Pericardium fibroblast (primary cell): ENCODE data around the gene DMAC2. TPM values are rescaled to one million over a fixed set of nuclear protein-coding genes. Genes with fewer than 3 reads are reported as not detected.

Source experiments
- total RNA-seq: library from RNA; depleted of rRNA; stranded (reverse); fragments of >200 nt; gene quantifications from 2 replicates; pipeline ENCODE4 v1.2.3, GENCODE V29; 2015

Gene DMAC2
- 33.1 and 50.9 TPM in 2 replicates for total RNA-seq

GRCh38 chr19:41439441-41440222, at the start of gene DMAC2:
Gene DMAC2, minus strand, starts transcription at chr19:41439912. Its CDS starts 13 bp downstream, at chr19:41439899.

DNA sequence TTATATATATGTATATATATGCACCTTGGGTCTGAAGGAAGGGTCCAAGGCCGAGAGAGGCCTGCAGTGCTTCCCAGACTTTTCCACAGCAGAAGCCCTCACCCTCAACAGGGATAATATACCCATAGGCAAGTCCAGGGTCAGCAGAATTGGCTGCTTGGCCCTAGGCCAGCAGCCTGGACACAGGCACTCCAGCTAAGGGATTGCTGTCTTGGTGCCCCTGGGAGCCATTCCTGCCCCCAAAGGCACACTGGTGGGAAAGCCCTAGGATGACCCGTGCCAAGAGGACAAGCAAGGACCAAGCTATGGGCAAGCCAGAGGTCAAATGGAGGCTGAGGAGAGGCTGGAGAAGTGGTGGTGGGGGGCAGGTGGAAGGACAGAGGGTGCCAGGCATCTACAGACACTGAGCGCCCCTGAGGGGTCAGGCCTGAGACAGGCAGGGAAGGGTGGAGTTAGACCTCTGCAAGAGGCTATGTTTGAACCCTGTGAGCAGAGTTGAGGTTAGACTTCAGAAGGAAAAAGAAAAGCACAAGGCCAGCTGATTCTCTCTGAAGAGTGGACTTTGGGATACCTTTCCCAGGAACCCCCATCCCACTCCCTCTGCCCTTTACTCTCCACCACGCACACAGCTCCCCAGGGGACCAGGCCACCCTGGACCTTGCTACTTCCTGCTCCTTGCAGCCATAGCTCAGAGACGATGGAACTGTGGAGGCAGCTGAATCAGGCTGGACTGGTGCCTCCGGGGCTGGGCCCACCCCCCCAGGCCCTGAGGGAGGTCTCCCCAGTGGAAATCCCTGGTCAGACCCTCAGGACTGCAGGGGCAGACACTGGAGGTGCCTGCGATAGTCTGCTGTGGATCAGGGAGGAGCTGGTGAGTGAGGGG, 3.0 kb upstream of the DMAC2 start, which contains the start of gene ERICH4:
Gene ERICH4, plus strand, starts transcription at position 684 of the 883 bp plus-strand sequence. Its CDS starts 14 bp downstream, at position 698.

GRCh38 chr19:41426952-41427646, 12.6 kb downstream of the DMAC2 start, which contains the start of gene B3GNT8:
Gene B3GNT8, minus strand, starts transcription at chr19:41427374. Its CDS starts 596 bp downstream, at chr19:41426778.

DNA sequence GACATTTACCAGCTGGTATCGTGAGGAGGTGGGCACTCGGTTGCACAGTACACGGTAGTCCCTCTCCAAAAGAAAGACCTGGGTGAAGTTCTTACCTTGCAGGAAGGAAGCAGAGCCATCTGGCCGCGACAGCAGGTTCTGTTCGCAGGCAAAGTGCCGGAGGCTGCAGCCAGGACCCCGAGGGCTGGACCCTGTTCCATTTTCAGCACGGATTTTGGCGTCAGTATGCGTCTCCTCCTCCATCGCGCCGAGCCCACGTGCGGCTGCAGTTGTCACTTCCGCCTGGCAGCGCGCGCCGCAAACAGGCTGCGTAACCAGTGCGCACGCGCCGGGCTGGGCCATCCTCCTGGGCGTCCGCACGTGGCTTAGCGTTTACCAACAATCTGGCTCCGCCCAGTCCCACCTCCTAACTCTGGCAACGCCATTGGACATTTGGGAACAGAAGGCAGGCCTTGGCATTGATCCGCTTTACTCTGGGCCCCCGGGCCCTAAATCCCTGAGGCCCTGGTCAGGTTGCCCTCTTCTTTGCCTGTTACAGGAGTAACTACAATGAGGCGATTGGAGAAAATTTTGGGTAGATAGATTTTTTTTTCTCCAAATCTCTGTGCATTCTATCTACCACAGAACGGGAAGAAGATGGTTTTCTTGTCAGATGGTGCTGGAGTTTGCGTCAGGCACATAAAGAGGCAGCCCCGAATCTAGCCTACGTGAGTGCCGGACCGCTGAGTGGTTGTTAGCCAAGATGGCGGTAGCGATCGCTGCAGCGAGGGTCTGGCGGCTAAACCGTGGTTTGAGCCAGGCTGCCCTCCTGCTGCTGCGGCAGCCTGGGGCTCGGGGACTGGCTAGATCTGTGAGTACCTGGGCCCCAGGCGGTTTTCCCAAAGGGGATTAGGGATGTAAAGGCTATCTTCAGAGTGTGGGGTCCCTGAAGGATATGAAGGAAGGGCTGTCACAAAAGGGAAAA, 42.3 kb downstream of the DMAC2 start, which contains the start of the genes BCKDHA and EXOSC5:
Gene BCKDHA, plus strand, starts transcription at position 733 of the 964 bp plus-strand sequence. Its CDS starts 10 bp downstream, at position 743.
Gene EXOSC5, minus strand, starts transcription at position 274 of the 964 bp plus-strand sequence. Its CDS starts 31 bp downstream, at position 243.

Other genes with a start within 250 kb of the DMAC2 start
- 0.09 and 0.70 TPM in 2 replicates for gene CYP2S1, start 246.7 kb downstream of the DMAC2 start, total RNA-seq
- 75.6 and 94.9 TPM in 2 replicates for gene AXL, start 220.7 kb downstream of the DMAC2 start, total RNA-seq
- 96.9 and 108 TPM in 2 replicates for gene HNRNPUL1, start 175.5 kb downstream of the DMAC2 start, total RNA-seq
- 10.6 and 18.0 TPM in 2 replicates for gene CCDC97, start 129.7 kb downstream of the DMAC2 start, total RNA-seq
- gene TGFB1, start 86.0 kb downstream of the DMAC2 start, total RNA-seq, result 27.4 and 28.7 TPM in 2 replicates
- 5.1 and 9.4 TPM in 2 replicates for gene B9D2, start 75.8 kb downstream of the DMAC2 start, total RNA-seq
- 4.1 and 16.9 TPM in 2 replicates for gene TMEM91, start 63.4 kb downstream of the DMAC2 start, total RNA-seq
- 18.4 and 20.7 TPM in 2 replicates for gene EXOSC5, start 42.6 kb downstream of the DMAC2 start, total RNA-seq
- gene BCKDHA, start 42.1 kb downstream of the DMAC2 start, total RNA-seq, result 14.2 and 23.9 TPM in 2 replicates
- 1.6 and 4.6 TPM in 2 replicates for gene B3GNT8, start 12.5 kb downstream of the DMAC2 start, total RNA-seq
- gene ERICH4, start 3.2 kb upstream of the DMAC2 start, total RNA-seq, result not detected in 2 replicates
- gene CEACAM21, start 136.3 kb upstream of the DMAC2 start, total RNA-seq, result not detected in 2 replicates
- not detected in 2 replicates for gene CEACAM4, start 187.2 kb upstream of the DMAC2 start, total RNA-seq
- not detected in 2 replicates for gene CEACAM7, start 248.4 kb upstream of the DMAC2 start, total RNA-seq